Measurements from ENCODE around the gene DLK1.

Gene DLK1

DNA sequence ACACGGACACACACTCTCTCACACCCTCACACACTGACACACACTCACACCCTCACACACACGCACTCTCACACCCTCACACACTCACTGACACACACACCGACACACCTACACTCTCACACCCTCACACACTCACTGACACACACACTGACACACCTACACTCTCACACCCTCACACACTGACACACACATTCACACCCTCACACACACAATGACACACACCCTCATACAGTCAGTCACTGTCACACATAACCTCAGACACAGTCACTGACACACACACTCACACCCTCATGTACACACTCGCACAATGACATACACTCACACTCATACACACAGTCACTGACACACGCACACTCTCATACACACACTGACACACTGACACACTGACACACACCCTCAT lies 19.8 kb upstream of the DLK1 start:
- TF ChIP-seq TAF1 (IDR thresholded peaks at IDR 0.05; ENCODE audit: low read depth) (no peak), ZBTB7A (IDR thresholded peaks at IDR 0.05; ENCODE audit: low read depth) (no peak), CEBPB (IDR thresholded peaks at IDR 0.05) (no peak), EP300 (IDR thresholded peaks at IDR 0.05; ENCODE audit: borderline replicate concordance) (no peak), TEAD4 (IDR thresholded peaks at IDR 0.05) (no peak), YY1 (IDR thresholded peaks at IDR 0.05; ENCODE audit: low read depth) (no peak), EGR1 (IDR thresholded peaks at IDR 0.05) (no peak), FOXM1 (IDR thresholded peaks at IDR 0.05; ENCODE audit: borderline replicate concordance, low read depth) (no peak), CREB1 (IDR thresholded peaks at IDR 0.05; ENCODE audit: low read depth) (no peak)
- TF ChIP-seq, protein P1, sequence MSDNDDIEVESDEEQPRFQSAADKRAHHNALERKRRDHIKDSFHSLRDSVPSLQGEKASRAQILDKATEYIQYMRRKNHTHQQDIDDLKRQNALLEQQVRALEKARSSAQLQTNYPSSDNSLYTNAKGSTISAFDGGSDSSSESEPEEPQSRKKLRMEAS (IDR thresholded peaks at IDR 0.05): no peak
- TF ChIP-seq, protein P2, sequence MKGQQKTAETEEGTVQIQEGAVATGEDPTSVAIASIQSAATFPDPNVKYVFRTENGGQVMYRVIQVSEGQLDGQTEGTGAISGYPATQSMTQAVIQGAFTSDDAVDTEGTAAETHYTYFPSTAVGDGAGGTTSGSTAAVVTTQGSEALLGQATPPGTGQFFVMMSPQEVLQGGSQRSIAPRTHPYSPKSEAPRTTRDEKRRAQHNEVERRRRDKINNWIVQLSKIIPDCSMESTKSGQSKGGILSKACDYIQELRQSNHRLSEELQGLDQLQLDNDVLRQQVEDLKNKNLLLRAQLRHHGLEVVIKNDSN (IDR thresholded peaks at IDR 0.05): no peak

DNA sequence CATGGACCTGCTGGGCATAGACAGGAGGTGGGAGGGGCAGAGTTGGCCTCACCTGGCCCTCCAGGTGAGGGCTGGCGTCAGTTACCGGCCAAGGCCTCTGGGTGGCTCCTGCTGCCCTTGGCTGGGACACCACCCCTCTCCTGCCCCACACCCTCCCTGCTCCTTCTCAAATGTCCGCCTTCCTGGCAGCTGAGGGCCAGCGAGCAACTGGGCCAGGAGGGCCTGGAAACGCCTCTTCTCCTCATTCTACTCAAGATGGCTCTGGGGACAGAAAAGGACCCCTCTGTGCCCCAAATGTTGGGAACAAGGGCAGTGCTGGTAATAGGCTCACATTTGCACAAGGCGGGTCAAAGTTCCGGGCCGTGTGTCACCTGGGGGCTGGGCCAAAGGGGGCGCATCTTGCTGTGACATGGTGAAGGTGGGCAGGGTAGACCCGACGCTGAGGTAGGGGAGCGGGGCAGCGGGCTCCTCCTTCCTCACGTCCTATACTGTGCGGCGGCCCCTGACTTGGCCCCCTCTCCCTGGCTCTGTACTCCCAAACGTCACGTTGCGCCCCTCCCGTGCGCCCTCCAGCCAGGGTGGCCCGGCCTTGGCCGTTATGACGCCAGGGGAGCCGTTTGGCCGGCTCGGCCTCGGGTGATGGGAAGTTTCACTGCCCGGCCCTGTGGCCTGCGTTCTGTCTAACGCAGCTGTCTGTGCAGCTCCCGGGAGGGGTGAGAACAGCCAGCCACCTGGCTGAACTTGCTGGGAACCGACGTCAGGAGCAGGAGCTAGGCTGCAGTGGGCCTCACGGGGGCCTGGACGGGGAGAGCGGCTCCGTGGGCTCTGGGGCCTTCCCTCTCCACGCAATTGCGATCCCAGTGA lies 18.0 kb upstream of the DLK1 start:
- TF ChIP-seq RAD21 (IDR thresholded peaks at IDR 0.05; ENCODE audit: low read depth) (peak; percentile 49), TAF1 (IDR thresholded peaks at IDR 0.05; ENCODE audit: low read depth) (no peak)

DNA sequence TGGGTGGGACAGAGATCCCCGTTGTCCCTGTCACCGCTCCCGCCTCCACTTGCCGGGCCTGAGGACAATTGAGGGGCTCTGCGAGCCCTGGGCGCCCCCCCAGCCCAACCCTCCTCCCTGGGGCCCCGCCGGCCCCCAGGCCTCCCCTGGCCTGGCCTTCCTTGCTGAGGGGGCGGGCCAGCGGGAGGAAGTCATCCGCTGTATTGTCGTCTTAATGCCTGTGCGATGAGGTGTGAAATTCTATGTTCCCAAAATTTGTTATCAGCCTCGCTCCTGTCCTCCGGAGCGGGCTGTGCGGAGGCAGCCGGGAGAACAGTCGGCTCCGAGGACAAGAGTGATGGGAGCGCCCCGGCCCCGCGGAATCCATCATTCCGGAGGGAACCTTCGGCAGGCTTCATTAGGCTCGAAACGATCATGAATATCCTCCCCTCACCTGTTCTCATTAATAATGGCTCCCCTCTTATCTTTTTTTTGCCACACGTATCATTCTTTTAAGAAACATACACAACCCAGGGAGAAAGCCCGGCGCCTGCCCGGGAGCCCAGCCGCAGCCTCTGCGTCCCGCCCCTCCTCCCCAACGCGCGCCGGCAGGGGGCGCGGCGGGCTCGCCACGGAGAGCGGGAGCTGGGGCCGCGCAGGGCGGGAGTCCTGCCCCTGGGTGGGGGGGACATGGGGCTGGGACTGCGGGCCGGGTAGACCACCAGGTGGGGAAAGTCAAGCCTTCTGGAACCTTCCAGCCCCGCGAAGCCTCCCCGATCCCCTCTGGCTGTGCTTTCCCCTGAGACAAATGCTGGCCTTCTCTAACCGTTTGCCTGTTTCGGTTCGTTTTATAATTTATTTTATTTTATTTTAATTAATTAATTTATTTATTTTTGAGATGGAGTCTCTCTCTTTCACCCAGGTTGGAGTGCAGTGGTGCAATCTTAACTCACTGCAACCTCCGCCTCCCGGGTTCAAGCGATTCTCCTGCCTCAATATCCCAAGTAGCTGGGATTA lies 17.1 kb upstream of the DLK1 start:
- no peak for TF ChIP-seq TEAD4 (IDR thresholded peaks at IDR 0.05)
- peak; percentile 10; the same call in 1 of the 2 replicates for TF ChIP-seq RAD21 (IDR thresholded peaks at IDR 0.05; ENCODE audit: low read depth)
- TF ChIP-seq YY1 (IDR thresholded peaks at IDR 0.05; ENCODE audit: low read depth): no peak
- no peak for TF ChIP-seq TAF1 (IDR thresholded peaks at IDR 0.05; ENCODE audit: low read depth)

DNA sequence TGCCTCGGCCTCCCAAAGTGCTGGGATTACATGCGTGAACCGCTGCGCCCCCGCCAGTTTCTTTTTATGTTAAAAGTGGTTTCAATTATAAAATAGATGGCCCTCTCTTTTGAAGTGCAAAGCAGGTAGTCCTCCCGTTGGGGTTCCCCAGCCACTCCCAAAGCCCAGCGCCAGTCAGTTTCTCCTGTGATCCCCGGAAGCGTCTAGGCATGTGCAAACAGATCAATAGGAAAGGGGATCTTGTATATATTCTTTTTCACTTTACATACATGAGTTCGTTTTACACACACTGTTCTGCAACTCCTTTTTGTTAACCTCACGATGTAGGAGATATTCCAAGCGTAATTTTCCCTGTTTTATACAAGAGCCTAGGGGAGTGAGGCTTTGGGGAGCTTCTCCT lies 16.3 kb upstream of the DLK1 start:
- TF ChIP-seq, protein P3, sequence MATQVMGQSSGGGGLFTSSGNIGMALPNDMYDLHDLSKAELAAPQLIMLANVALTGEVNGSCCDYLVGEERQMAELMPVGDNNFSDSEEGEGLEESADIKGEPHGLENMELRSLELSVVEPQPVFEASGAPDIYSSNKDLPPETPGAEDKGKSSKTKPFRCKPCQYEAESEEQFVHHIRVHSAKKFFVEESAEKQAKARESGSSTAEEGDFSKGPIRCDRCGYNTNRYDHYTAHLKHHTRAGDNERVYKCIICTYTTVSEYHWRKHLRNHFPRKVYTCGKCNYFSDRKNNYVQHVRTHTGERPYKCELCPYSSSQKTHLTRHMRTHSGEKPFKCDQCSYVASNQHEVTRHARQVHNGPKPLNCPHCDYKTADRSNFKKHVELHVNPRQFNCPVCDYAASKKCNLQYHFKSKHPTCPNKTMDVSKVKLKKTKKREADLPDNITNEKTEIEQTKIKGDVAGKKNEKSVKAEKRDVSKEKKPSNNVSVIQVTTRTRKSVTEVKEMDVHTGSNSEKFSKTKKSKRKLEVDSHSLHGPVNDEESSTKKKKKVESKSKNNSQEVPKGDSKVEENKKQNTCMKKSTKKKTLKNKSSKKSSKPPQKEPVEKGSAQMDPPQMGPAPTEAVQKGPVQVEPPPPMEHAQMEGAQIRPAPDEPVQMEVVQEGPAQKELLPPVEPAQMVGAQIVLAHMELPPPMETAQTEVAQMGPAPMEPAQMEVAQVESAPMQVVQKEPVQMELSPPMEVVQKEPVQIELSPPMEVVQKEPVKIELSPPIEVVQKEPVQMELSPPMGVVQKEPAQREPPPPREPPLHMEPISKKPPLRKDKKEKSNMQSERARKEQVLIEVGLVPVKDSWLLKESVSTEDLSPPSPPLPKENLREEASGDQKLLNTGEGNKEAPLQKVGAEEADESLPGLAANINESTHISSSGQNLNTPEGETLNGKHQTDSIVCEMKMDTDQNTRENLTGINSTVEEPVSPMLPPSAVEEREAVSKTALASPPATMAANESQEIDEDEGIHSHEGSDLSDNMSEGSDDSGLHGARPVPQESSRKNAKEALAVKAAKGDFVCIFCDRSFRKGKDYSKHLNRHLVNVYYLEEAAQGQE (IDR thresholded peaks at IDR 0.05; ENCODE audit: low read depth): no peak
- TF ChIP-seq EP300 (IDR thresholded peaks at IDR 0.05; ENCODE audit: borderline replicate concordance) (no peak), CEBPB (IDR thresholded peaks at IDR 0.05) (no peak), YY1 (IDR thresholded peaks at IDR 0.05; ENCODE audit: low read depth) (no peak), ZBTB7A (IDR thresholded peaks at IDR 0.05; ENCODE audit: low read depth) (no peak), CREB1 (IDR thresholded peaks at IDR 0.05; ENCODE audit: low read depth) (no peak), EGR1 (IDR thresholded peaks at IDR 0.05) (no peak), TAF1 (IDR thresholded peaks at IDR 0.05; ENCODE audit: low read depth) (no peak), TCF12 (IDR thresholded peaks at IDR 0.05; ENCODE audit: low read depth) (no peak), FOXM1 (IDR thresholded peaks at IDR 0.05; ENCODE audit: borderline replicate concordance, low read depth) (no peak), RAD21 (IDR thresholded peaks at IDR 0.05; ENCODE audit: low read depth) (no peak), NFIC (IDR thresholded peaks at IDR 0.05) (no peak), TEAD4 (IDR thresholded peaks at IDR 0.05) (no peak)
- TF ChIP-seq, protein P1 (IDR thresholded peaks at IDR 0.05): no peak
- TF ChIP-seq, protein P2 (IDR thresholded peaks at IDR 0.05): no peak

DNA sequence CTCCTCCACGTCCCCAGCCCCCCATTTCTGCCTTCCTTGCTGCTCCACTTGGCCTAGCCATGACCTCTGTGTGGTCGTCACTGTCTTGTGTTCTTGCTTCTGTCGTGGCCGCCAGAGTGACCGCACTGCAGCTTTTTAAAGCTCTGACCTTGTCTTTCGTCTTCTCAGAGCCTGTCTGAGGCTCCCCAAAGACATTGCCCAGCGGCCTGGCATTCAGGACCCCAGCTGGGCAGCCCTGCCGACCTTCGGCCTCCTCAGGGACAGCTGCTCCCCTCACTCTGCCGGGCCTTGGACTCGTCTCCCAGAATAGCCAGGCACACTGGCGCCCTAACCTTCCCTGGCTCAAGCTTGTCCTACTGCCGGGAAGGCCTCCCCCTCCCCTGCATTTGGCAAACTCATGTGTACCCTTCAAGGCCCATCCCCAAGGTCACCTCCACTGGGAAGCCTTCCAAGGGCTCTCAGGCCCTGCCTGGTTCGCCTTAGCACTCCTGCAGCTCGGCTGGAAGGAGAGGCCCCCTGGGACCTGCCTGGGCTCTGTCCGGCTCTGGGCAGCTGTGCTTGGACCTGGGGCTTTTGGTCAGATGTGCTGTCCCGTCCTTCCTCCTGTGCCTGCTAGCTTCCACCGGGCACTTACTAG lies 15.7 kb upstream of the DLK1 start:
- TF ChIP-seq TCF12 (IDR thresholded peaks at IDR 0.05; ENCODE audit: low read depth) (no peak), EP300 (IDR thresholded peaks at IDR 0.05; ENCODE audit: borderline replicate concordance) (no peak), FOXM1 (IDR thresholded peaks at IDR 0.05; ENCODE audit: borderline replicate concordance, low read depth) (no peak), YY1 (IDR thresholded peaks at IDR 0.05; ENCODE audit: low read depth) (no peak), CREB1 (IDR thresholded peaks at IDR 0.05; ENCODE audit: low read depth) (no peak), ZBTB7A (IDR thresholded peaks at IDR 0.05; ENCODE audit: low read depth) (no peak), RAD21 (IDR thresholded peaks at IDR 0.05; ENCODE audit: low read depth) (no peak), NFIC (IDR thresholded peaks at IDR 0.05) (no peak), CEBPB (IDR thresholded peaks at IDR 0.05) (no peak), EGR1 (IDR thresholded peaks at IDR 0.05) (no peak)
- TF ChIP-seq, protein P2 (IDR thresholded peaks at IDR 0.05): no peak
- TF ChIP-seq, protein P1 (IDR thresholded peaks at IDR 0.05): no peak
- TF ChIP-seq, protein P3 (IDR thresholded peaks at IDR 0.05; ENCODE audit: low read depth): no peak
